Effector memory CD4-positive, alpha-beta T cell (primary cell): ENCODE measurements around the gene GRID1.

Experiments
- DNase-seq, 3 donors: peaks; one replicate each; pipeline ENCODE4 v3.0.0-alpha.2; 2020
- H3K27ac ChIP-seq: 2 replicates; pipeline ENCODE4 v1.7.0; 2013; ENCODE audit warnings: mild to moderate bottlenecking, low read length, moderate library complexity; ENCODE audit not compliant: insufficient read depth, poor library complexity, severe bottlenecking
- H3K27me3 ChIP-seq: replicated peaks from 2 replicates; pipeline ENCODE4 v1.7.0; 2013; ENCODE audit warnings: mild to moderate bottlenecking, low read length; ENCODE audit not compliant: insufficient read depth, control insufficient read depth, poor library complexity, severe bottlenecking
- H3K36me3 ChIP-seq: 2 replicates; pipeline ENCODE4 v1.7.0; 2013; ENCODE audit warnings: mild to moderate bottlenecking, low read length, moderate library complexity; ENCODE audit not compliant: control insufficient read depth, insufficient read depth
- H3K4me1 ChIP-seq: 2 replicates; pipeline ENCODE4 v1.7.0; 2013; ENCODE audit warnings: low read length, mild to moderate bottlenecking; ENCODE audit not compliant: control insufficient read depth, insufficient read depth, poor library complexity, severe bottlenecking
- H3K4me3 ChIP-seq: 2 replicates; pipeline ENCODE4 v1.7.0; 2013; ENCODE audit warnings: low read length, low read depth, mild to moderate bottlenecking; ENCODE audit not compliant: insufficient read depth, poor library complexity, severe bottlenecking
- H3K9me3 ChIP-seq: 2 replicates; pipeline ENCODE4 v1.7.0; 2013; ENCODE audit warnings: mild to moderate bottlenecking, low read length, moderate library complexity; ENCODE audit not compliant: control insufficient read depth

Gene GRID1

GRCh38 chr10:86261470-86261869 lies 105.1 kb downstream of the GRID1 start:
- H3K27me3 ChIP-seq: no peaks in the 10 kb centered on the region
- DNase-seq: no peak
- no peaks in the 10 kb centered on the region for H3K9me3 ChIP-seq
- H3K27ac ChIP-seq: no peak overlapping the region
- no peaks in the 10 kb centered on the region for H3K4me1 ChIP-seq
- no peak overlapping the region for H3K4me3 ChIP-seq
- no peaks in the 10 kb centered on the region for H3K36me3 ChIP-seq

GRCh38 chr10:86260564-86260963 lies 106.0 kb downstream of the GRID1 start:
- no peaks in the 10 kb centered on the region for H3K4me1 ChIP-seq
- no peak for DNase-seq
- H3K27me3 ChIP-seq: no peaks in the 10 kb centered on the region
- H3K9me3 ChIP-seq: no peaks in the 10 kb centered on the region
- H3K27ac ChIP-seq: no peak overlapping the region
- H3K4me3 ChIP-seq: no peak overlapping the region
- no peaks in the 10 kb centered on the region for H3K36me3 ChIP-seq

- DNase-seq: no peak
- Histone ChIP-seq H3K27me3 (no peaks in the 10 kb centered on the region), H3K9me3 (no peaks in the 10 kb centered on the region), H3K27ac (no peak overlapping the region), H3K36me3 (no peaks in the 10 kb centered on the region), H3K4me1 (no peaks in the 10 kb centered on the region), H3K4me3 (no peak overlapping the region)
Measured at GRCh38 chr10:86259901-86260562, 106.6 kb downstream of the GRID1 start.

- DNase-seq: no peak
- no peaks in the 10 kb centered on the region for H3K36me3 ChIP-seq
- no peaks in the 10 kb centered on the region for H3K9me3 ChIP-seq
- no peaks in the 10 kb centered on the region for H3K4me1 ChIP-seq
- no peaks in the 10 kb centered on the region for H3K27me3 ChIP-seq
- no peak overlapping the region for H3K27ac ChIP-seq
- no peak overlapping the region for H3K4me3 ChIP-seq
Measured at GRCh38 chr10:86258941-86259340, 107.7 kb downstream of the GRID1 start.

GRCh38 chr10:86258499-86258898 lies 108.1 kb downstream of the GRID1 start:
- Histone ChIP-seq H3K36me3 (no peaks in the 10 kb centered on the region), H3K4me3 (no peak overlapping the region), H3K27me3 (no peaks in the 10 kb centered on the region), H3K4me1 (no peaks in the 10 kb centered on the region), H3K9me3 (no peaks in the 10 kb centered on the region), H3K27ac (no peak overlapping the region)
- DNase-seq: no peak

GRCh38 chr10:86257683-86258082 lies 108.9 kb downstream of the GRID1 start:
- no peaks in the 10 kb centered on the region for H3K36me3 ChIP-seq
- no peak overlapping the region for H3K27ac ChIP-seq
- DNase-seq: no peak
- H3K4me3 ChIP-seq: no peak overlapping the region
- H3K27me3 ChIP-seq: no peaks in the 10 kb centered on the region
- H3K9me3 ChIP-seq: no peaks in the 10 kb centered on the region
- no peaks in the 10 kb centered on the region for H3K4me1 ChIP-seq

- no peak overlapping the region for H3K27ac ChIP-seq
- no peaks in the 10 kb centered on the region for H3K36me3 ChIP-seq
- no peaks in the 10 kb centered on the region for H3K27me3 ChIP-seq
- no peak overlapping the region for H3K4me3 ChIP-seq
- no peak for DNase-seq
- H3K4me1 ChIP-seq: no peaks in the 10 kb centered on the region
- H3K9me3 ChIP-seq: no peaks in the 10 kb centered on the region
Measured at GRCh38 chr10:86256690-86257315, 109.8 kb downstream of the GRID1 start.

- DNase-seq: no peak
Measured at GRCh38 chr10:86255405-86256251, 111.0 kb downstream of the GRID1 start.

GRCh38 chr10:86254526-86255174 lies 111.9 kb downstream of the GRID1 start:
- Histone ChIP-seq H3K27me3 (no peaks in the 10 kb centered on the region), H3K4me1 (no peaks in the 10 kb centered on the region), H3K9me3 (no peaks in the 10 kb centered on the region), H3K4me3 (no peak overlapping the region), H3K27ac (no peak overlapping the region), H3K36me3 (no peaks in the 10 kb centered on the region)
- DNase-seq: no peak

More at GRCh38 chr10:86255405-86256251, 111.0 kb downstream of the GRID1 start:
- H3K9me3 ChIP-seq: no peaks in the 10 kb centered on the region
- no peak overlapping the region for H3K4me3 ChIP-seq
- H3K27ac ChIP-seq: no peak overlapping the region
- H3K27me3 ChIP-seq: no peaks in the 10 kb centered on the region
- H3K4me1 ChIP-seq: no peaks in the 10 kb centered on the region
- no peaks in the 10 kb centered on the region for H3K36me3 ChIP-seq
